DLD1 (cell line): ENCODE data around the gene NMRAL1.

ENCODE experiments used
- in situ Hi-C: cut with HindIII; loops from 2 replicates; pipeline ENCODE4 v1.10.0; 2017; ENCODE audit warnings: low sequenced_read_pairs

The NMRAL1 gene

DNA sequence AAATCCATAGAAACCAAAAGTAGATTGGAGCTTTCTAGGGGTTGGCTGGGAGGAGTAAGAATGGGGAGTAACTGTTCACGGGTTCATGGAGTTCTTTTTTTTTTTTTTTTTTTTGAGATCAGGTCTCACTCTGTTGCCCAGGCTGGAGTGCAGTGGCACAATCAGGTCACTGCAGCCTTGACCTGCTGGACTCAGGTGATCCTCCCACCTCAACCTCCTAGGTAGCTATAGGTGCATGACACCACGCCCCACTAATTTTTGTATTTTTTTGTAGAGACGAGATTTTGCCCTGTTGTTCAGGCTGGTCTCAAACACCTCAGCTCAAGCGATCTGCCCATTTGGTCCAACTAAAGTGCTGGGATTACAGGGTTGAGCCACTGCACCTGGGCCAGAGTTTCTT lies 1.5 kb downstream of the NMRAL1 start:
- in situ Hi-C loops: no loop called here

DNA sequence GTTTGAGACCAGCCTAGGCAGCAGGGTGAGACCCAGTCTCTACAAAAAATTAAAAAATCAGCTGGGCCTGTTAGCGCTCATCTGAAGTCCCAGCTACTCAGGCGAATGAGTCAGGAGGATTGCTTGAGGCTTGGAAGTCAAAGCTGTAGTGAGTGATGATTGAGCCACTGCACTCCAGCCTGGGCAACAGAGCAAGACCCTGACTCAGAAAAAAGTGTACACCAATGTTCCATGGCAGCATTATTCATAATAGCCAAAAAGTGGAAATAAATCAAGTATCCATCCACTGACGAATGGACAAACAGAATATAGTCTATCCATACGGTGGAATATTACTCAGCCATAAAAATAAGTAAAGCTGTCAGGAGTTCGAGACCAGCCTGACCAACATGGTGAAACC lies 2.6 kb downstream of the NMRAL1 start:
- in situ Hi-C loops: no loop called here

DNA sequence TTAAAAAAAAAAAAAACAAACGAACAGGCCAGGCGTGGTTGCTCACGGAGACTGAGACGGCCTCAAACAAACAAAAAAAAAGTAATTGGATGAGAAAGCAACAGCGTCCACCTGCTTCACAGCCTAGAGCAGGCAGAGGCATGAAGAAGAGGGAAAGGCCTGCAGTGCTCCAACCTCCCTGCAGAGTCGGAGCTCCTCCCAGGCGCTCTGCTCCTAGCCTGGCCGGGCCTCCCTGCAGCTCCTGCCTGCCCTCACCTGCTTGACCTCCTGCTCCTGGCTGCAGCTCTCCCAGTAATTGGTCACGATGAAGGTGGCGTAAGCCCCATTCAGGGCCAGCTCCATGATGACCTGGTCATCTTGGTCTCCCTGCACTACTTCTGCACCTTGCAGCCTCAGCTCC lies 5.5 kb downstream of the NMRAL1 start:
- in situ Hi-C loops: no loop called here

GRCh38 chr16:4467916-4468315 lies 6.5 kb downstream of the NMRAL1 start:
- in situ Hi-C loops: no loop called here

DNA sequence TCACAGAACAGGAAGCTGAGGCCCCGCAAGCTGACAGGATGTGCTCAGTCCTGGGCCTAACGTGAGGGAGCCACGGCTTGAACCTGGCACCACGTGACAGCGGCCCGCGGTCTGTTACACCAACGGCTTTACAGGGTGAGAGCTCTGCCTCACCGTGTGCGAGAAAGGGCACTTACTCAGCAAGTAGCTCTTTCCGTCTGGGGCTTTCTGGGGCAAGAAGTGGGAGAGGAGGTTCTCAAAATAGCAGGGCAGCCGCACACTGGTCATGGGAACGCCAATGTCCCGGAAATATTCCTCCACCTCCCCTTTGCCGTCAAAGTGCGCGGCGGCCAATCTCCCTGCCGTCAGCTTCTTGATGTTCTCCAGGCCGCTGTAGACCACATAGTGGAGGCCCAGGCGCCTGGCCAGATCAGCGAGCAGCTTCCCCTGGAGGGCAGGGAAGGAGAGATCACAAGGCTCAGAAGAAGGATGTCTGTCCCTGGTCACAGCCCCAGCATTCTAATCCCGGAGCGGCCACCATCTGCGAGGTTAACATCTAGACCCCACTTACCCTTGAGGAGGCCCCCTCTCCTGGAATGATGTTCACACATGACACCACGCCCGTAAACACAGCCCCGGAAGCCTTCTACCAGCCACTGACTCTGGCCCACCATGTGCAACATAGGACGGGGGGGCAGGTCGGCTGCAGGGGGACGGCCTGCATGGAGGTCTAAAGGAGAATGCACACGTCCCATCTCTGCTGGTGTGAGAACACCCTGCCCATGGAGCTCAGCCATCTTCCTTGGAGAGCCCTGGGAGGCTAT lies 8.2 kb downstream of the NMRAL1 start:
- in situ Hi-C loops: no loop called here

- in situ Hi-C loops: no loop called here
Observed at GRCh38 chr16:4463522-4464163, 10.8 kb downstream of the NMRAL1 start.

- in situ Hi-C loops: no loop called here
Observed at GRCh38 chr16:4461250-4462085, 13.0 kb downstream of the NMRAL1 start.

- in situ Hi-C loops: no loop called here
Observed at GRCh38 chr16:4460936-4461249, 13.5 kb downstream of the NMRAL1 start.

- in situ Hi-C loops: no loop called here
Observed at GRCh38 chr16:4455951-4456350, 18.5 kb downstream of the NMRAL1 start.

- in situ Hi-C loops: no loop called here
Observed at GRCh38 chr16:4455081-4455480, 19.3 kb downstream of the NMRAL1 start.

GRCh38 chr16:4454623-4455022 lies 19.8 kb downstream of the NMRAL1 start:
- in situ Hi-C loops: no loop called here

DNA sequence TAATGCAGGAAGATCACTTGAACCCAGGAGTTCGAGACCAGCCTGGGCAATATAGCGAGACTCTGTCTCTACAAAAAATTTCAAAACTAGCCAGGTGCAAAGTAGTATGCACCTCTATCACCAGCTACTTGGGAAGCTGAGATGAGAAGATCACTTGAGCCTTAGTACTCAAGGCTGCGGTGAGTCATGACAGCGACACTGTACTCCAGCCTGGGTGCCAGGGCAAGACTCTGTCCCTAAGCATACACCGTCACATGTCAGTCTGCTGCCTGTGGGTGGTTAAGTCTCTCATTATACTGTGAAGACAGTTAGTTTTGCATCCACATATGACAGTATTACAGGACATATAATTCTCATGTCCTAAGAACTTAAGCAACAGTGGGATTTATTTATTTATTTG lies 21.8 kb downstream of the NMRAL1 start:
- in situ Hi-C loops: no loop called here

- in situ Hi-C loops: no loop called here
Observed at GRCh38 chr16:4450931-4451519, 23.4 kb downstream of the NMRAL1 start.

DNA sequence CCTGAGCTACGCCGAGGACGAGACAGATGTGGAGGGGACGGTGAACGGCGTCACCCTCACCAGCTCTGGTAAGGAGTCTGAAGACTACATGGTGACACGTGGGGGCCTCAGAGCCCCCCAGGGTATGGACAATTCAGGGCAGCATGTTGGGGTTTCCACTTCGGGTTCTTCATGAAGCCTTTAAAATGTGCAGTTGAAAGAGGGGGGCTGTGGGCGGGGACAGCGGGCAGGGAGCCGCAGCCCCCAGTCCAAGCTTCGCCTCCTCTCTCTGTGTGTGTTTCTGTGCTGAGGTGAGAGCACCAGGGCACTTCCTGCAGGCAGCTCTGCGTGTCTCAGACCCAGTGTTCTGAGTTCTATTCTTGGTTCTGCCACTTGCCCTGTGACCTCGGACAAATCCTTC lies 24.0 kb downstream of the NMRAL1 start:
- in situ Hi-C loops: no loop called here

- in situ Hi-C loops: no loop called here
Observed at GRCh38 chr16:4443986-4444385, 30.4 kb downstream of the NMRAL1 start.

DNA sequence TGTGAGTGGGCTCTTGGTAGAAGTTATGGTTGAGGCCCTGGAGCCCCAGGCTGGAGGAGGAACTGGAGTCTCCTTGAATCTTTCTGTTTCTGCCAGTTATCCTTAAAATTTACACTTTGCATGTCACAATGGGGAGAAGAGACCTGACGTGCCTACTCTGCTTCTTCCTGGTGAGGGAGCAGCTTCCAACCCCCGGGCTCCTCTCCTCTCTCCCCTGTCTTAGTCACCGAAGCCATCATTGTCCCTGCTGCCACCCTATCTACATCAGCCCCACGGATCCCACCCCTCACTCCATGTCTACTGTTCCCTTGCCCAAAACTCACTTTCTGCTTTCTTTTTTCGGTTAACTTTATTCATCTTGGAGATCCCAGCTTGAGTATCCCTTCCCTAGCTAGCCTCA lies 31.2 kb downstream of the NMRAL1 start:
- in situ Hi-C loops: no loop called here

- in situ Hi-C loops: no loop called here
Observed at GRCh38 chr16:4442371-4442770, 32.1 kb downstream of the NMRAL1 start.

DNA sequence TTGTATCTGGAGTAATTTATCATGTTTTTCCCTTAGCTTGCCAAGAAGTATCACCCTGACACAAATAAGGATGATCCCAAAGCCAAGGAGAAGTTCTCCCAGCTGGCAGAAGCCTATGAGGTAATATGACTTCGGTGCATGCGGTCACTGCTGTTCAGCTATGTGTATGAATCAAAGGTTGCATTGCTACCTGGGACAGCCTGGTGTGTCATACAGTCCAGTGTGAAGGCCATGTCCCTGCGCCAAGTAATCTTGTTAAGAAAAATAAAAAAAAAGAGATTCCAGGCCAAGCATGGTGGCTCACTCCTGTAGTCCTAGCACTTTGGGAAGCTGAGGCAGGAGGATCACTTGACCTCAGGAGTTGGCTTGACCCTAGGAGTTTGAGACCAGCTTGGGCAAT lies 37.1 kb downstream of the NMRAL1 start:
- in situ Hi-C loops: no loop called here

GRCh38 chr16:4435337-4436067 lies 38.9 kb downstream of the NMRAL1 start:
- in situ Hi-C loops: no loop called here

DNA sequence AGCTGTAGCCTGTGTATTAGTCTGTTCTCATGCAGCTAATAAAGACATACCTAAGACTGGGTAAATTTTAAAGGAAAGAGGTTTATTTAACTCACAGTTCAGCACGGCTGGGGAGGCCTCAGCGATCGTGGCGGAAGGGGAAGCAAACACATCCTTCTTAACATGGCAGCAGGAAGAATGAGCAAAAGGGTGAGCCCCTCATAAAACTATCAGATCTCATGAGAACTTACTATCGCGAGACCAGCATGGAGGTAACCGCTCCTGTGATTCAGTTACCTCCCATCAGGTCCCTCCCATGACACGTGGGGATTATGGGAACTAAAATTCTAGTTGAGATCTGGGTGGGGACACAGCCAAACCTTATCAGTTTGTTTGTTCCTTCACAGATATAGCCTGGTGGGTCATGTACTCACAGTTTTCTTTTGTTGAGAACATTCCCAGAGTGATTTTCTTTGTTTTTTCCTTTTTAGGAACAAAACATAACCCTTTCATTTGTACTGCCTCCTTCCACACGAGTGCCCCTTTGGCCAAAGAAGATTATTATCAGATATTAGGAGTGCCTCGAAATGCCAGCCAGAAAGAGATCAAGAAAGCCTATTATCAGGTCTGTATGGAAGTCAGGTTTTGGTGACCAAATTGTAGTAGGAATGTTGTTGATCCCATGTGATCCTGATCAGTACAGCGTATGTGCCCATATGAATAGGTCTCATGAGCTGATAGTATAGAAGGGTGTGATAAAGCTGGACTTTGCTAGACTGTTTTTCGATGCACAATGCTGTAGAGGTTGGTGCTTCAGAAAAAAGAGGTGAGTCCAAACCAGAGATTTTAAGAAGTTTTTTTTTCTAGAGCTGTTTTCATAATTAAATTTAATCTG lies 40.3 kb downstream of the NMRAL1 start:
- in situ Hi-C loops: no loop called here
